Measurements from ENCODE around the gene WDHD1.
"Not testable (repeated sequence)": the region's sequence is repeated elsewhere in the genome, so short reads cannot be mapped to it uniquely, and the experiment has no call there.

WDHD1 gene

DNA sequence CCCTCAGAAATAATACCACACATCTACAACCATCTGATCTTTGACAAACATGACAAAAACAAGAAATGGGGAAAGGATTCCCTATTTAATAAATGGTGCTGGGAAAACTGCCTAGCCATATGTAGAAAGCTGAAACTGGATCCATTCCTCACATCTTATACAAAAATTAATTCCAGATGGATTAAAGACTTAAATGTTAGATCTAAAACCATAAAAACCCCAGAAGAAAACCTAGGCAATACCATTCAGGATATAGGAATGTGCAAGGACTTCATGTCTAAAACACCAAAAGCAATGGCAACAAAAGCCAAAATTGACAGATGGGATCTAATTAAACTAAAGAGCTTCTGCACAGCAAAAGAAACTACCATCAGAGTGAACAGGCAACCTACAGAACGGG is 74.1 kb downstream of the WDHD1 start:
- Histone ChIP-seq H3K9me3 (ENCODE audit: control insufficient read depth, insufficient read depth, low read length) (peaks cover 12% of the 10 kb centered on the region), H3K36me3 (ENCODE audit: control insufficient read depth, insufficient read depth, low read length) (peaks cover 56% of the 10 kb centered on the region)
- not testable (repeated sequence) for H3K4me1 ChIP-seq (ENCODE audit: control insufficient read depth, insufficient read depth, low read length); H3K27ac ChIP-seq (ENCODE audit: low read depth, low read length); H3K27me3 ChIP-seq (ENCODE audit: control insufficient read depth, insufficient read depth, low read length); H3K9ac ChIP-seq (ENCODE audit: low read depth, low read length); H3K4me3 ChIP-seq (ENCODE audit: low read depth, low read length)

DNA sequence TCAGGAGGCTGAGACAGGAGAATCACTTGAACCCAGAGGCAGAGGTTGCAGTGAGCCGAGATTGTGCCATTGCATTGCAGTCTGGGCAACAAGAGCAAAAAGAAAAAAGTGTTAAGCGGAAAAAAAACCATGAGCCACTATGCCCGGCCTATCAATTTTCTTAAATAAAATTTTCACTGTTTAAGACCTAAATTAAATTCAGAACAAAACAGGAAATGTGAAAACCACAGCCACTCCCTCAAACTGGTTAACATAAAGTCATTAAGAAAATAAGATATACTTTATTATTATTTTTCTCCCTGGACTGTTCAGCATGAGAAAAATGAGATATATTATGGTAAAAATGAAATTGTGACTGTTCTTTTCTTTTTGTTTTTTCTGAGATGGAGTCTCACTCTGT is 79.7 kb downstream of the WDHD1 start:
- Histone ChIP-seq H3K9ac (ENCODE audit: low read depth, low read length) (no peak overlapping the region), H3K27ac (ENCODE audit: low read depth, low read length) (no peak overlapping the region), H3K27me3 (ENCODE audit: control insufficient read depth, insufficient read depth, low read length) (no peaks in the 10 kb centered on the region), H3K9me3 (ENCODE audit: control insufficient read depth, insufficient read depth, low read length) (peaks cover 12% of the 10 kb centered on the region), H3K4me3 (ENCODE audit: low read depth, low read length) (no peak overlapping the region), H3K4me1 (ENCODE audit: control insufficient read depth, insufficient read depth, low read length) (no peaks in the 10 kb centered on the region), H3K36me3 (ENCODE audit: control insufficient read depth, insufficient read depth, low read length) (peaks cover 55% of the 10 kb centered on the region)

DNA sequence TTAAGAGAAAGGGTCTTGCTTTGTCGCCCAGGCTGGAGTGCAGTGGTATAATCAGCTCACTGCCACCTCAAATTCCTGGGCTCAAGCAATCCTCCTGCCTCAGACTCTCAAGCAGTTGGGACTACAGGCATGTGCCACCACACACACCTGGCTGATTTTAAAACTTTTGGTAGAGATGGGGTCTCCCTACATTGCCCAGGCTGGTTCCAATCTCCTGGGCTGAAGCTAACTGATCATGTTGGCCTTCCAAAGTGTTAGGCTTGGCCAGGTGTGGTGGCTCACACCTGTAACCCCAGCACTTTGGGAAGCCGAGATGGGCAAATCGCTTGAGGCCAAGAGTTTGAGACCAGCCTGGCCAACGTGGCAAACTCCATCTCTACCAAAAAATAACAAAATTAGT is 80.4 kb downstream of the WDHD1 start:
- Histone ChIP-seq H3K27me3 (ENCODE audit: control insufficient read depth, insufficient read depth, low read length) (no peaks in the 10 kb centered on the region), H3K9ac (ENCODE audit: low read depth, low read length) (no peak overlapping the region), H3K27ac (ENCODE audit: low read depth, low read length) (no peak overlapping the region), H3K36me3 (ENCODE audit: control insufficient read depth, insufficient read depth, low read length) (peaks cover 58% of the 10 kb centered on the region), H3K4me3 (ENCODE audit: low read depth, low read length) (no peak overlapping the region), H3K4me1 (ENCODE audit: control insufficient read depth, insufficient read depth, low read length) (no peaks in the 10 kb centered on the region), H3K9me3 (ENCODE audit: control insufficient read depth, insufficient read depth, low read length) (peaks cover 12% of the 10 kb centered on the region)

DNA sequence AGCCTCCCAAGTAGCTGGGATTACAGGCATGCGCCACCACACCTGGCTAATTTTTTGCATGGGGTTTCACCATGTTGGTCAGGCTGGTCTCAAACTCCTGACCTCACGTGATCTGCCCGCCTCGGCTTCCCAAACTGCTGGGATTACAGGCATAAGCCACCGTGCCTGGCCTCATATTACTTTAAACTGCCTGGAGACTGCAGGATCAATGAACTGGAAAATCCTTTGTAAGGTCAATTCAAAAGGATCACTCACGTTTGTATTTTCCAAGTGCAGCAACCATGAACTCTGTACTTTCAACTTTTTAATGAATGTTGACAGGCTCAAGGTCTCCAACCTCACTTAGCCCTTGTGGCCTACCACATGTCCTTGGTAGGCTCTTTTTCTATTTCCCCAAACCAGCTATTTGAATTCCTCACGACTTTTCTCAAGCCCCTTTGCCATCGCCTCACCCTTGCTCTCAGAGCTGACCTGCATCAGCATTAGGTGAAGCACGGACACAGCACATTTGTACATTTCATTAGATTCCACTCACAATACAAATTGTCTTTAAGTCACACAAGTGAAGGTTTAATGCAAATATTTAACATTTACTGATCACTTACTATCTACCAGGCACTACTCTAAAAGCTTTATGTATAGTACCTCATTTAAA is 82.0 kb downstream of the WDHD1 start:
- H3K4me3 ChIP-seq (ENCODE audit: low read depth, low read length), result no peak overlapping the region
- H3K4me1 ChIP-seq (ENCODE audit: control insufficient read depth, insufficient read depth, low read length), result no peaks in the 10 kb centered on the region
- no peak overlapping the region for H3K27ac ChIP-seq (ENCODE audit: low read depth, low read length)
- H3K36me3 ChIP-seq (ENCODE audit: control insufficient read depth, insufficient read depth, low read length), result peaks cover 75% of the 10 kb centered on the region
- H3K9ac ChIP-seq (ENCODE audit: low read depth, low read length), result no peak overlapping the region
- no peaks in the 10 kb centered on the region for H3K27me3 ChIP-seq (ENCODE audit: control insufficient read depth, insufficient read depth, low read length)
- H3K9me3 ChIP-seq (ENCODE audit: control insufficient read depth, insufficient read depth, low read length), result peaks cover 12% of the 10 kb centered on the region

DNA sequence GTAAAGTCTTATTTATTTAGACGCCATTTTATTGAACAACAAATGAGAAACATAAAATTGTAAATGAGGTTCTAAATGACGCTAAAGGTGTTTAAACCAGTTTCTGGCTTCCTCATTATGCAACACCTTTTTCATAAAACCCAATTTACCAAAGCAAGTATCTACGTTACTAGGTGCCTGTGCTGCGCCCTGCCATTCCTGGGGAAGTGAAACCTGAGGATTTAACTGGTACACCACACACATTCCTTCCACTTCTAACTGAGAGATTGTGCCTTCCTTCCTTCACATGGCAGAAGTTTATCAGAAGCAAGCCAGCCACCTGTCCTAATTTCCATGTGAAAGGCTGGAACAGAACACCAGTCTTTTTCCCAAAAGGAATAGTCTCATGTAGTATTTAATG is 84.0 kb downstream of the WDHD1 start:
- Histone ChIP-seq H3K9me3 (ENCODE audit: control insufficient read depth, insufficient read depth, low read length) (0 out of 2 replicates have a peak, but pooled peaks cover under 1% of the 10 kb centered on the region), H3K36me3 (ENCODE audit: control insufficient read depth, insufficient read depth, low read length) (peaks cover 74% of the 10 kb centered on the region)

DNA sequence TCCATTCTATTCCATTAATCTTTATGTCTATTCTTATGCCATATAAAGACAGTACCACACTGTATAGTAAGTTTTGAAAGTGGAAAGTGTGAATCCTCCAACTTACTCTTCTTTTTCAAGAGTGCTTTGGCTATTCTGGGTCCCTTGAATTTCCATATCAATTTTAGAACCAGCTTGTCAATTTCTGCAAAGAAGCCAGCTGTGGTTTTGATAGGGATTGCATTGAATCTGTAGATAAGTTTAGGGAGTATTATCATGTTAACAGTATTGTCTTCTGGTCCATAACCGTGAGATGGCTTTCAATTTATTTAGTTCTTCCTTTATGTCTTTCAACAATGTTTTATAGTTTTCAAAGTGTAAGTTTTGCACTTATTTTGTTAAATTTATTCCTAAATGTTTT is 90.1 kb downstream of the WDHD1 start:
- H3K4me1 ChIP-seq (ENCODE audit: control insufficient read depth, insufficient read depth, low read length), result no peaks in the 10 kb centered on the region
- H3K4me3 ChIP-seq (ENCODE audit: low read depth, low read length), result no peak overlapping the region
- H3K36me3 ChIP-seq (ENCODE audit: control insufficient read depth, insufficient read depth, low read length), result peaks cover 49% of the 10 kb centered on the region
- H3K27ac ChIP-seq (ENCODE audit: low read depth, low read length), result no peak overlapping the region
- H3K9ac ChIP-seq (ENCODE audit: low read depth, low read length), result no peak overlapping the region
- H3K9me3 ChIP-seq (ENCODE audit: control insufficient read depth, insufficient read depth, low read length), result no peaks in the 10 kb centered on the region
- no peaks in the 10 kb centered on the region for H3K27me3 ChIP-seq (ENCODE audit: control insufficient read depth, insufficient read depth, low read length)

More for the DNA sequence above, 84.0 kb downstream of the WDHD1 start:
- no peaks in the 10 kb centered on the region for H3K27me3 ChIP-seq (ENCODE audit: control insufficient read depth, insufficient read depth, low read length)
- H3K4me1 ChIP-seq (ENCODE audit: control insufficient read depth, insufficient read depth, low read length), result no peaks in the 10 kb centered on the region
- H3K27ac ChIP-seq (ENCODE audit: low read depth, low read length), result no peak overlapping the region
- H3K4me3 ChIP-seq (ENCODE audit: low read depth, low read length), result no peak overlapping the region
- no peak overlapping the region for H3K9ac ChIP-seq (ENCODE audit: low read depth, low read length)

DNA sequence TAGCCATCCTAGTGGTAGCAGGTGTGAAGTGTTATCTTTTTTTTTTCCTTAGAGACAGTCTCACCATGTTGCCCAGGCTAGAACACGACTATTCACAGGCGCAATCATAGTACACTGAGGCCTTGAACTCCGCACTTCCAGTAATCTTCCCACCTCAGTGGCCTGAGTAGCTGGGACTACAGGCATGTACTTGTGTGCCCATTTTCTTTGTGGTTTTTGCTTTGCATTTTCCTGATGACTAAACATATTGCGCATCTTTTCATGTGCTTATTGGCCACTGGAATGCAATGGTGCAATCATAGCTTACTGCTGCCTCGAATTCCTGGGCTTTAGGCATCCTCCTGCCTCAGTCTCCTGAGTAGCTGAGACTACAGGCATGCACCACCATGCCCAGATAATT is 90.9 kb downstream of the WDHD1 start:
- Histone ChIP-seq H3K4me1 (ENCODE audit: control insufficient read depth, insufficient read depth, low read length) (no peaks in the 10 kb centered on the region), H3K9ac (ENCODE audit: low read depth, low read length) (no peak overlapping the region), H3K4me3 (ENCODE audit: low read depth, low read length) (no peak overlapping the region), H3K27me3 (ENCODE audit: control insufficient read depth, insufficient read depth, low read length) (no peaks in the 10 kb centered on the region), H3K27ac (ENCODE audit: low read depth, low read length) (no peak overlapping the region), H3K9me3 (ENCODE audit: control insufficient read depth, insufficient read depth, low read length) (no peaks in the 10 kb centered on the region), H3K36me3 (ENCODE audit: control insufficient read depth, insufficient read depth, low read length) (peaks cover 40% of the 10 kb centered on the region)

DNA sequence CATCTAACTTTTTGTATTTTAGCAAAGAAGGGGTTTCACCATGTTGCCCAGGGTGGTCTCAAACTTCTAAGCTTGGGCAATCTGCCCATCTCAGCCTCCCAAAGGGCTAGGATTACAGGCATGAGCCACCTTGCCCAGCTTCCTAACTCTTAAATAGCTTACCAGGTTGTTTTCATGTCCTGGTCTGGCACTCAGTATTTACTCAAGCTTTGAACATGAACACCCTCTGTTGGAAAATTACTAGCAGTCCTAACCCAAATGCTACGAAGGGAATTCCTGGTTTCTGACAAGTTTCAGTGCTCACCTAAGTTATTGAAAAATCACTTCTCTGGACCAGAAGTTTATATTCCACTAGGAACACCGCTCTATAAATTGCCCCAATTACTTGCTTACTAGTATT is 91.8 kb downstream of the WDHD1 start:
- Histone ChIP-seq H3K4me1 (ENCODE audit: control insufficient read depth, insufficient read depth, low read length) (no peaks in the 10 kb centered on the region), H3K9me3 (ENCODE audit: control insufficient read depth, insufficient read depth, low read length) (no peaks in the 10 kb centered on the region), H3K27ac (ENCODE audit: low read depth, low read length) (no peak overlapping the region), H3K4me3 (ENCODE audit: low read depth, low read length) (no peak overlapping the region), H3K36me3 (ENCODE audit: control insufficient read depth, insufficient read depth, low read length) (peaks cover 32% of the 10 kb centered on the region), H3K27me3 (ENCODE audit: control insufficient read depth, insufficient read depth, low read length) (no peaks in the 10 kb centered on the region), H3K9ac (ENCODE audit: low read depth, low read length) (no peak overlapping the region)

DNA sequence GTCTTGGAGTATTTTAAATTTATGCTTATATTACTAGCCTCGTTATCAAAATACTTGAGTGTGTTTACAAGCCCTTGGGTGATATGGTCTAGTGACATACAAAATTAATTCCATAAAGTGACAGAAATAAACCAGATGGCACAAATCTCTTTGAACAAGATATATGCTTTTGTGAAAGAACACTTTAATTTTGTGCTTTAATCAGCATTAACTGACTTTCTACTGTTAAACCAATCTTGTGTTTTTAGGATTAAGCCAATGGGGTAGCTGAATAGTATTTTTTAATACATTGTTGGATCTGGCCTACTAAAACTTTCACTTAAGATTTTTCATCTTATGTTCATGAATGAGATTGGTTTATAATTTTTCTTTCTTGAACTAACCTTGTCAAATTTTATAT is 93.9 kb downstream of the WDHD1 start:
- no peaks in the 10 kb centered on the region for H3K27me3 ChIP-seq (ENCODE audit: control insufficient read depth, insufficient read depth, low read length)
- no peak overlapping the region for H3K9ac ChIP-seq (ENCODE audit: low read depth, low read length)
- no peak overlapping the region for H3K27ac ChIP-seq (ENCODE audit: low read depth, low read length)
- H3K4me1 ChIP-seq (ENCODE audit: control insufficient read depth, insufficient read depth, low read length), result no peaks in the 10 kb centered on the region
- peaks cover 17% of the 10 kb centered on the region; the same call in 1 of the 2 replicates for H3K36me3 ChIP-seq (ENCODE audit: control insufficient read depth, insufficient read depth, low read length)
- H3K4me3 ChIP-seq (ENCODE audit: low read depth, low read length), result no peak overlapping the region
- H3K9me3 ChIP-seq (ENCODE audit: control insufficient read depth, insufficient read depth, low read length), result no peaks in the 10 kb centered on the region

DNA sequence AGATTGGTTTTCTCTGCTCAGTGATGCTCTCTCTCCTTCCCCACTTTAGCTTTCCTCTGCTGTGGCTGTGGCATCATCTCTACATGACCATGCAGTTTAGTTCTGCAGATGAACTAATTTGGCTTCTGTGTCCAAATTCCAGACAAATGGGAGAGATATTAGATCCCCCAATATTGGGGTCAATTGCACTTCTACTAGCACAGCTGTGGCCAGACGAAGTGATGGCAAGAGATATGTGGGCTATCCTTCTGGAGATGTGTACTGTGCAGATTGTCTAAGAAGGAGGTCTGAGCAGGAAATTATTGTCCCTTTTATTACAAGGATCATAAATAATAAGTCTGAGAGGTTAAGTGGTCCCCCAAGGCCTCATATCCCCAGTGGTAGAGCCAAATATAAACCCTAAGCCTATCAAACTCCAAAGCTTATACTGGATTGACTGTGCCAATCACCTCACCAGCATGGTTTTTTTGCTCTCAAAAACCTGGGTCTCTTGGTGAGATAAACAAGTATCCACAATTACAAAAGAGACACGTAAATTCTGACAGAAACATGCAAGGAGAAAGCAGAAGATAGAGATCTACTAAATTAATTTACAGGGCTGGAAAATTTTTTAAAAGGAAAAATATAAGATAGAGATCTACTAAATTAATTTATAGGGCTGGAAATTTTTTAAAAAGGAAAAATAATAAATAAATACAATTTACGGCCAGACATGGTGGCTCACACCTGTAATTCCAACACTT is 95.1 kb downstream of the WDHD1 start:
- Histone ChIP-seq H3K36me3 (ENCODE audit: control insufficient read depth, insufficient read depth, low read length) (0 out of 2 replicates have a peak, but pooled peaks cover 5% of the 10 kb centered on the region), H3K27ac (ENCODE audit: low read depth, low read length) (no peak overlapping the region), H3K4me1 (ENCODE audit: control insufficient read depth, insufficient read depth, low read length) (no peaks in the 10 kb centered on the region), H3K9me3 (ENCODE audit: control insufficient read depth, insufficient read depth, low read length) (no peaks in the 10 kb centered on the region), H3K4me3 (ENCODE audit: low read depth, low read length) (no peak overlapping the region), H3K27me3 (ENCODE audit: control insufficient read depth, insufficient read depth, low read length) (no peaks in the 10 kb centered on the region), H3K9ac (ENCODE audit: low read depth, low read length) (no peak overlapping the region)

DNA sequence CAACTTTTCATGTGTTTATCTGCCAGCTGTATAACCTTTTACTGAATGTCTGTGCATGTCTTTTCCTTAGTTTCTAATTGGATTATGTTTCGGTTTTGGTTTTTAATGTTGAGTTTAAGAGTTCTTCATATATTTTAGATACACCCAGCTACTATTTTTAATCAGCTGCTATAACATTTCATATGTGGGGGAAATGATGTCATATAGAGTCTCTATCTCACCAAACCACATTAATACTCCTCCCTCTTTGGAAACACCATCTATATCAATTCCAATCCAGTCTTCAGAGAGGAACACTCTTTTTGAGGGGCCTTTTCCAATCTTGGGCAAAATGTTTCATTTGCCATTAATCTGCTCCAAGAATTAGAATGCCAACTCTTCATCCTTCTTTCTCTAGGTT is 95.8 kb downstream of the WDHD1 start:
- Histone ChIP-seq H3K4me3 (ENCODE audit: low read depth, low read length) (no peak overlapping the region), H3K27me3 (ENCODE audit: control insufficient read depth, insufficient read depth, low read length) (no peaks in the 10 kb centered on the region), H3K36me3 (ENCODE audit: control insufficient read depth, insufficient read depth, low read length) (no peaks in the 10 kb centered on the region), H3K4me1 (ENCODE audit: control insufficient read depth, insufficient read depth, low read length) (no peaks in the 10 kb centered on the region), H3K27ac (ENCODE audit: low read depth, low read length) (no peak overlapping the region), H3K9me3 (ENCODE audit: control insufficient read depth, insufficient read depth, low read length) (no peaks in the 10 kb centered on the region), H3K9ac (ENCODE audit: low read depth, low read length) (no peak overlapping the region)

Data from HUES48 (cell line).